IPS DF 6.9 (cell line): Measurements from ENCODE around the gene POLG.
A peak's percentile ranks its signal among the peaks of the same experiment; 100 is the strongest.

Experiments
- DNase-seq: peaks from one replicate; pipeline ENCODE4 v3.0.0-alpha.2; 2013; ENCODE audit warnings: low read depth, low spot score
- H3K27ac ChIP-seq: one replicate; pipeline ENCODE4 v1.5.1; 2013; ENCODE audit warnings: low read length, control low read depth
- H3K27me3 ChIP-seq: 2 replicates; pipeline ENCODE4 v1.6.1; 2013; ENCODE audit warnings: mild to moderate bottlenecking, low read length; ENCODE audit not compliant: control insufficient read depth, insufficient read depth
- H3K36me3 ChIP-seq: 2 replicates; pipeline ENCODE4 v1.6.1; 2013; ENCODE audit warnings: low read length; ENCODE audit not compliant: control insufficient read depth, insufficient read depth
- H3K4me1 ChIP-seq: 2 replicates; pipeline ENCODE4 v1.6.1; 2013; ENCODE audit warnings: low read length; ENCODE audit not compliant: control insufficient read depth, insufficient read depth
- H3K4me3 ChIP-seq: 2 replicates; pipeline ENCODE4 v1.5.1; 2013; ENCODE audit warnings: mild to moderate bottlenecking, low read length
- H3K9me3 ChIP-seq: 2 replicates; pipeline ENCODE4 v1.6.1; 2013; ENCODE audit warnings: low read length, inconsistent platforms; ENCODE audit not compliant: control insufficient read depth, insufficient read depth
- WGBS: extraction: QIAGEN DNeasy Blood & Tissue Kit; methylation state at CpG from one replicate; pipeline ENCODE4 v1.1.7; 2013; ENCODE audit warnings: mixed read lengths, missing lambda C conversion rate; ENCODE audit not compliant: insufficient read length, insufficient coverage; 5-methylcytosine and 5-hydroxymethylcytosine counted together

The POLG gene

DNA sequence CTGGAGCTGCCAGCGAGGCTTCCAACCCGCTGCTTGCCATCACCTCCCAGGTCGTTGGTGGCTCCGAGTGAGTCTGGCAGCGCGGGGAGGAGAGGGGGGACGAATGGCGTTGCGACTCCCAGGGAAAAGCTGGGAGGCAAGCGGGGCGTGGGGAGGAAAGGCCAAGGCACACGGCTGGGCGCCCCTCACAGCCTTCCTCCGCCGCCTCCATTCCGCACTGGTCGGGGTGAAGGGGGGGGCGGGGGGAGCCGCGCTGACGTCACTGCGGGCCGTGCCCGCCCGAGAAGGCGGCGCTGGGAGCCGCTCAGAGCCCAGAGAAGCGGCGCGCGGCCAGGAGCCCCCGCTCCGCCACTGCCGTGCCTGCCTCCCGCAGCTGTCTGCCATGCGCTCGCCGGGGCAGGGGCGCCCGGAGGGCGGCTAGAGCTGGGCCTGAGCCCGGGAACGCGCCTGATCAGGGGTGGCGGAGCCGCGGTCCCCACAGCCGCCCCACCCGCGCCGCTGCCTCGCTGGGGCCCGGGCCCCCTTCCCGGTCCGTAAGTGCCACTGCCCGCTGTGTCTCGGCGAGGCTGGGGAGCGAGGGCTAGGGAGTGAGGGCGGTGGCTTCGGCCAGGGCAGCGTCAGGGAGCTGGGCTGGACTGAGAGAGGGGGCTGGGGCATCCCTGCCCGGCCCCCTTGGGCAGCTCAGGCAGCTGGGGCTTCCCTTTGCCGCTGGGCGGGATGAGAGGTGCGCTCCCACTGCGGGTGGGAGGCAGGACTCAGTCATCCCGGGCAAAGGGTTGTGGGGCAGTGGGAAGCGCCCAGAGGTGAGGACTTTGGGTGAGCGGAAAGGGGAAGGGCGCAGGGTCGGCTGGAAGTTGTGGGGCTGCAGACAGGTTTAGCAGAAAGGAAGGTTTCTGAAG lies 27.8 kb upstream of the POLG start:
- Histone ChIP-seq H3K9me3 (no peaks in the 10 kb centered on the region), H3K27me3 (peaks cover 94% of the 10 kb centered on the region), H3K27ac (no peak overlapping the region), H3K36me3 (no peaks in the 10 kb centered on the region), H3K4me3 (no peak overlapping the region), H3K4me1 (0 out of 2 replicates have a peak, but pooled peaks cover 1% of the 10 kb centered on the region)
- DNase-seq = no peak
- WGBS = no CpG with 5 or more reads among the region's 73 CpGs

DNA sequence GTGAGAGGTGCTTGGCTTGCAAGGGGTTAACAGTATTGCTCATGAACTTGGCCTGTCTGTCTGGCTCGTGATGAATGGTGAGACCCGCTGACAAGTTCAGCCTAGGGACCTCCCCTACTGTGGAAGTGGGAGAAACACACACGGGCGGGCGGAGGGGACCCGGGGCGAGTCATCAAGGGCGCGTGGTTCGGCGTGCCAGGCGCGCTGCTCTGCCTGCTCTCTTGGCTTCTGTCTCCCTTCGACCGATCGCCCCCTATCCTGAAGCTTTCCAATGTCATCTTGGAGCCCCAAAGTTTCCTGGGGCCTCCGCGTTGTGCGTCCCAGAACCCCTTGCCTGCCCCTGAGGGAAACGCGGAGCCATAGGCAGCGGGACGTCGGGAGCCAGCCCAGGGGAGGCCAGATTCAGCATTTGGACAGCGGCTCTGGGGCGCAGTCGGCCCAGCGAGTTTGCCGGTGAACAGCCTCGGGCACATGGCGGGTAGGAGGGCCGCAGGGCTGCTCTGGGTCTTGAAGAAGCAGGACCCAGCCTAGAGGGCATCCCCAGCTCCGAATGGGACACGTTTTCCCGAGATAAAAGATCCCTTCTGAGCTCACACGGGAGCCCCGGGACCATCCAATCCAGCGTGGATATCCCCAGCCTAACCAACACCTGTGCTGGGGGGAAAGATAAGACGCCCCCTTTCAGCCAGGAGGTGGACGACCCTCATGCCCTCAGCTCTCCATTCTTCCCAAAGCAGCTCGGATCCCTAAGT lies 27.0 kb upstream of the POLG start:
- H3K9me3 ChIP-seq = no peaks in the 10 kb centered on the region
- H3K4me1 ChIP-seq = 0 out of 2 replicates have a peak, but pooled peaks cover 1% of the 10 kb centered on the region
- H3K4me3 ChIP-seq = no peak overlapping the region
- WGBS = no CpG with 5 or more reads among the region's 41 CpGs
- H3K27me3 ChIP-seq = peaks cover 90% of the 10 kb centered on the region
- DNase-seq = no peak
- no peak overlapping the region for H3K27ac ChIP-seq
- no peaks in the 10 kb centered on the region for H3K36me3 ChIP-seq

DNA sequence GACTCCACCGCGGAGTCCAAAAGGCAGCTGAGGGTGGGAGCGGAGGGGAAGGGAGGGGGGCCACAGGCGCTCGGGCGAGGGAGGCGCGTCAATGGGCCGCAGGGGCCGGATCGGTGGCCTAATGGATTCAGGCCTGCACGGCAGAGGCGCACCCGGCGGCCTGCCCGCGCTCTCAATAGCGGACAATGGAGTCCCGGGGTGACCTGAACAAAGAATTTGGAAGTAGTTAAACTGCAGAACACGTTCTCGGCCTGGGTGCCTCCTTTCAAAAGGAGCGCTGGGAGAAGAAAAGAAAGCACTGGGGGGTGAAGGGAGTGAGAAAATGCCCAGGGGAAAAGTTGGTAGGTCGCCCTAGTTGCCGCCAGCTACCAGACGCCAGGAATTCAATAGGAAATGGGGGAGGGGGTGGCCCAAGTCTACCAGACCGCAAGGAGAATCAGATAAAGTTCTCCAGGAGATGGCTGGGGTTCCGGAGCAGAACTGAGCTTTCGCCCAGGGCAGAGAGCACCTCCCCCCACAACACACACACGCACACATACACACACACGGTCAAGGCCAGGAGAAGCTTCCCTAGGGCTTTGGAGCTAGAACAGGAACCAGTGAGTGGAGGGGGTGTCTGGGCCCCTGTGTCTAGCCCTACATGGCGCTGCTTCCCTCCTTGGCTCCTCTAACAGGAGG lies 25.8 kb upstream of the POLG start:
- no peak for DNase-seq
- no peaks in the 10 kb centered on the region for H3K9me3 ChIP-seq
- peaks cover 78% of the 10 kb centered on the region for H3K27me3 ChIP-seq
- H3K4me3 ChIP-seq = no peak overlapping the region
- H3K4me1 ChIP-seq = peaks cover 1% of the 10 kb centered on the region; the same call in 1 of the 2 replicates
- WGBS = no CpG with 5 or more reads among the region's 31 CpGs
- H3K36me3 ChIP-seq = no peaks in the 10 kb centered on the region
- H3K27ac ChIP-seq = no peak overlapping the region

DNA sequence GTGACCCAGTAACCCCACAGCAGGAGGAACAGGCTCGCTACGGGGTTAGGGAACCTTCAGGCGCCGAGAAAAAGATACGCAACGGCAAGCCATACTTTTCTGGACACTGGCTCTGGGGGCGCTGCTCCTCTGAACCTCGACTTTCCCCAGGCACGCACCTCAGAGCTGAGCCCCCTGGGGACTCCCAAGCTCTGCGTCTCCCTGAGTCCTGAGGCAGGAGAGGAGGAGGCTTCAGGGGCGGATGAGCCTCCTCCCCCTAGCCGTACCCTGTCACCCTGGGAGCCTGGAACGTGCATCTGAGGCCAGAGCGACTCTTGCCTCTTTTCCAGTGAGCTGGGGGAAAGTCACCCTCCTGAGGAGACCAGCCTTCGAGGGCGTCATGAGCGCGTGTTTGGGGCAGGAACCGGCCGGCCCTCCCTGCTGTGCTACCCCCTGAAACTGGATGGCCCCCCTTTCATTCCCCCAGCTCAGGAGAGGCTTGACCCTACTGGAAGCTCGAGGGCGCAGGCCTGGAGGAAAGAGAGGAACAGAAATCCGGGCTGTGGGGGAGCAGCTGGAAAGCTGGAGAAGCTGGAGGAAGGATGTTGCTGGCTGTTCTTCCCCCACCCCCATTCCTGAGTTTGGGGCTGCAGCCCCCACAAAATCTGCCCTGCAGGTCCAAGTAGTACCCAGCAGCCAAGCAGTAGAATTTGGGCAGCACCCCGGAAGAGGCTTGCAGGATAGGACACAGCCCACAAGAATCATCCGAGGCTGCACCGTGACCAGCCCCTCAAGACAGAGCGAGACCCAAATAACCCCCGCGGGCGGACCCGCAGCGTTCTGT lies 25.1 kb upstream of the POLG start:
- H3K4me3 ChIP-seq = no peak overlapping the region
- no peak for DNase-seq
- peaks cover 1% of the 10 kb centered on the region; the same call in 1 of the 2 replicates for H3K4me1 ChIP-seq
- peaks cover 71% of the 10 kb centered on the region for H3K27me3 ChIP-seq
- H3K27ac ChIP-seq = no peak overlapping the region
- H3K36me3 ChIP-seq = no peaks in the 10 kb centered on the region
- no peaks in the 10 kb centered on the region for H3K9me3 ChIP-seq
- no CpG with 5 or more reads among the region's 32 CpGs for WGBS

DNA sequence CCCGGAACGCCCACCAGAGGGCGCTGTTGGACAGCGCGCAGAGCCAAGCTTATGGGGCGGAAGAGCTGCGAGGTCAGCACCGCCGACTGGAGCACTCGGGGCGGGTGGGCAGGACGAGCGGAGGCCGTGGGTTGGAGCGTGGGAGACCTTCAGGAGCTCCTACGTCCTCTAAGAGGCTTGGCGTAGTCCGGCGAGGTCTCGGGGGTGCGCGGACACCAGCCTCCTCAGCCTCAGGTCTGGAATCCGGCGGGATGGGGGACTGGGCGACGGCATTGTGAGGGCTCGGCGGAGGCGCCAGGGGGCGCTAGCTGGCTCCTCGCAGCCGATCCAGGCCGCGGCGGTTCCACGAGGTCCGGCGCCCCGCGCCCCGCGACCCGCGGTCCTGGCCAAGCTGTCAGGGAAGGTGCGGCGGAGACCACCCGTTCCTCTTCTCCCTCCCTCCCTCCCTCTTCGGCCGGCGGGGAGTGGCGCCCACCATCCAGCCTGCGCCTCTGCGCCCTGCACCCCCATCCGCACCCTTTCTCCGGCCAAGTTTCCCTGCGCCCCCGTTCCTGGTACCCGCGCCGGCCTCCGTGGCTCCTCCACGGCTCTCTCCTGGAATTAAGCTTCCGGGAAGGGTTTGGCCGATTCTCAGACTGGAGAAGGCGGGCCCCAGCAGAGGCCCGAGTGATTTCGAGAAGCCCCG lies 24.3 kb upstream of the POLG start:
- peaks cover 1% of the 10 kb centered on the region; the same call in 1 of the 2 replicates for H3K4me1 ChIP-seq
- DNase-seq = no peak
- H3K9me3 ChIP-seq = no peaks in the 10 kb centered on the region
- H3K4me3 ChIP-seq = peak overlapping the region; percentile 29; the same call in 1 of the 2 replicates
- no CpG with 5 or more reads among the region's 68 CpGs for WGBS
- H3K27ac ChIP-seq = no peak overlapping the region
- no peaks in the 10 kb centered on the region for H3K36me3 ChIP-seq
- peaks cover 63% of the 10 kb centered on the region for H3K27me3 ChIP-seq

DNA sequence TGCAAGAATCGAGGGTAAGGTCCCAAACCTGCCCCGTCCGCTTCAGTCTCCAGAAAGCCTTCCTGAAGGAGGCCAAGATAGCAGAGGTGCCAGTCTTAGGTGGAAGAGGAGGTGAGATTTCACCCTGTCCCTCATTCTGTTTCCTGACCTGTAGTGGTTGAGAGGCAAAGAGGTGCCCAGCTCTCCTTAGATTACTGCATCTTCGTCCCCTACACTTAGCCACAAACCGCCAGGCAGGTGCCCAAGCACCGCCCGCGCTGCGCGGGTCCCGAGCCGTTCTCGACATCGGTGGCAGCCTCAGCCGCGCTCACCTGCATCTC lies 23.8 kb upstream of the POLG start:
- no peaks in the 10 kb centered on the region for H3K9me3 ChIP-seq
- DNase-seq = no peak
- no peaks in the 10 kb centered on the region for H3K36me3 ChIP-seq
- H3K4me1 ChIP-seq = peaks cover 1% of the 10 kb centered on the region; the same call in 1 of the 2 replicates
- H3K27me3 ChIP-seq = peaks cover 58% of the 10 kb centered on the region
- H3K4me3 ChIP-seq = no peak overlapping the region; the same call in 1 of the 2 replicates
- no peak overlapping the region for H3K27ac ChIP-seq
- no CpG with 5 or more reads among the region's 16 CpGs for WGBS

DNA sequence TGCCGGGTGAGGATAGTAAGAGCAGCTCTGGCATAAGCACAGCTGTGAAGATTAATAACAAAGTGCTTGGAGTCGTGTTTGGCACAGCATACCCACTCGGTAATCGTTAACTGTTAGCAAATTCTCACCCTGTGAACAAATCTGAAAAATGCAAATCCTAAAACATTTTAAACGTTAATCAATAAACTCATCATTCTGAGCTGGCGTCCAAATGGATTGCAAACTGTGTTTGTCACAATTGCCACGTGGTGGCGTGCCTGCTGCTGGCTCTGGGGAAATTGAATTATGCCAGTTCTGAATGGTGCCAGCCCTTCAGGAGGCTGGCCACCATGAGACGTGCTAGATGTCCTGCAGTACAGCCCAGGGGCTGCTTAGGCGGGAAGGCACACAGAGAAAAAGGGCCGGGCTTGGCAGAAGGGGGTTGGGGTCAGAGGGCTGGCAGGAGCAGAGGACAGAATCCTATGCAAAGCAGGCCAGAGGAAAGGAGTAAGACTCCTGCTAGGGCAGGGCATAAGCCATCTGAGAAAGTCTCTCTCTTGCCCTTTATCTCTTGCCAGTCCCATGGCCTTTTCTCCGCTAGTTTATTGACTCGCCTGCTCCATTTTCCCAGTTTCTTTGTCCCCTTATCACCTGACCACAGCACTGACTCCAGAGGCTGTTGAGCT lies 22.1 kb upstream of the POLG start:
- H3K4me3 ChIP-seq = no peak overlapping the region
- peaks cover 41% of the 10 kb centered on the region for H3K27me3 ChIP-seq
- H3K9me3 ChIP-seq = no peaks in the 10 kb centered on the region
- peaks cover 1% of the 10 kb centered on the region; the same call in 1 of the 2 replicates for H3K4me1 ChIP-seq
- no peak overlapping the region for H3K27ac ChIP-seq
- no CpG with 5 or more reads among the region's 13 CpGs for WGBS
- no peaks in the 10 kb centered on the region for H3K36me3 ChIP-seq
- DNase-seq = no peak

DNA sequence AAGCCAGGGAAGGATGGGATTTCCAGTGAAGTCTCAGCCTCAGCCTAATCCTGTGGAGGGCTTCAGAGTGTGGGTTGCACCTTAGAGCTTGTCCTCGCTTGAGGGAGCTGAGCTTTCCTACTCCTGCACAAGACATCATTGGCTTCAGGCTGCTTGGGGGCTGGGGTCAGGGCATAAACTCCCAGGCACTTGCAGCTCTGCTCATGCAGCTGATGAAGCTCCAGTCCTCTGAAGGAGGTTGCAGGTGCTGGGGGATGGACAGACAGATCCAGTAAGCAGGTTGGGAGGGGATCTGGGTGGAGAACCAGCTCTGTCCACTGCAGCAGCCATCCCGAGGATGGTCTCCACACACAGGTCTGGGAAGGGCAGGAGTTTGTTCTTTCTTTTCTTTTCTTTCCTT lies 19.4 kb upstream of the POLG start:
- Histone ChIP-seq H3K4me1 (no peaks in the 10 kb centered on the region; the same call in 1 of the 2 replicates), H3K4me3 (no peak overlapping the region), H3K27me3 (peaks cover 15% of the 10 kb centered on the region), H3K36me3 (no peaks in the 10 kb centered on the region), H3K9me3 (no peaks in the 10 kb centered on the region), H3K27ac (no peak overlapping the region)
- no CpG with 5 or more reads among the region's 2 CpGs for WGBS
- no peak for DNase-seq

DNA sequence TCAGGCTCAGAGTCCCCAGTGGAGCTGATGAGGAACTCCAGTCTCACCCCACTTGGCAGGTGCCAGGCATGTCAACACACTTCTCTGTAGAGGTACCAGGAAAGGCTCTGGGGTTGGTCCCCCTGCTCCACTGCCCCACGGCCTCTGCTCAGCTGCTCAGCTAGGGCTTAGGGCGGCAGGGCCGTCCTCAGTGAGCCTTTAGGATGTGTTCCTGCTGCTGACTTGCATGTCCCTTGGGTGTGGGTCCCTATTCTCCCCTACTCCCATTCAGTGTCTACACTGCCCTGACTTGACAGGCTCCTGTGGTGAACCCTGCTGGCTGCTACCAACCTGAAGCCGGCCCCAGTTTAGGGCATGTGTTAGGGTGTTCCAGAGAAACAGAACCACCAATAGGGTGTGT lies 17.9 kb upstream of the POLG start:
- DNase-seq = no peak
- WGBS = no CpG with 5 or more reads among the region's 4 CpGs
- no peaks in the 10 kb centered on the region for H3K9me3 ChIP-seq
- no peak overlapping the region for H3K27ac ChIP-seq
- no peaks in the 10 kb centered on the region; the same call in 1 of the 2 replicates for H3K4me1 ChIP-seq
- H3K27me3 ChIP-seq = peaks cover 5% of the 10 kb centered on the region
- H3K4me3 ChIP-seq = no peak overlapping the region
- H3K36me3 ChIP-seq = no peaks in the 10 kb centered on the region
